Dendritic cell treated with granulocyte-macrophage colony-stimulating factor and Interleukin-4, amounts not matched to agents 40 ng/mL and 50 ng/mL, for 4 days (primary cell): Measurements from ENCODE around the gene RNF2.
"Not testable (repeated sequence)": the region's sequence is repeated elsewhere in the genome, so short reads cannot be mapped to it uniquely, and the experiment has no call there.

ENCODE experiments used
- H3K27ac Mint-ChIP-seq: one replicate; pipeline ENCODE4 v1.8.0; 2022; ENCODE audit warnings: mild to moderate bottlenecking, mixed read lengths
- H3K27me3 Mint-ChIP-seq: one replicate; pipeline ENCODE4 v1.8.0; 2022; ENCODE audit warnings: mild to moderate bottlenecking, mixed read lengths
- H3K36me3 Mint-ChIP-seq: one replicate; pipeline ENCODE4 v1.8.0; 2022; ENCODE audit warnings: low read depth, mixed read lengths
- H3K4me1 Mint-ChIP-seq: one replicate; pipeline ENCODE4 v1.8.0; 2022; ENCODE audit warnings: low read depth, mixed read lengths
- H3K4me3 Mint-ChIP-seq: one replicate; pipeline ENCODE4 v1.8.0; 2022; ENCODE audit warnings: mild to moderate bottlenecking, moderate library complexity, mixed read lengths
- H3K9me3 Mint-ChIP-seq: one replicate; pipeline ENCODE4 v1.8.0; 2022; ENCODE audit warnings: mixed read lengths
- intact Hi-C: fragments of 100-400 bp; cut with micrococcal nuclease; formaldehyde crosslinking; loops from one replicate; pipeline ENCODE4 v1.15.0; 2022

Gene RNF2

GRCh38 chr1:185044981-185045813 lies at the start of gene RNF2:
Gene RNF2, plus strand, starts transcription at chr1:185045558. Its CDS starts 41,996 bp downstream, at chr1:185087554.
- H3K4me1 Mint-ChIP-seq = peaks cover 31% of the 10 kb centered on the region
- no peaks in the 10 kb centered on the region for H3K27me3 Mint-ChIP-seq
- H3K9me3 Mint-ChIP-seq = no peaks in the 10 kb centered on the region
- intact Hi-C loops = loop anchor here (5.0 kb wide), 1 partner anchor 112 kb away; the partner anchor contains the start of genes SWT1 and TRMT1L
- peak within 1 kb of the TSS; percentile 88 for H3K4me3 Mint-ChIP-seq
- peak within 1 kb of the TSS; percentile 89 for H3K27ac Mint-ChIP-seq
- H3K36me3 Mint-ChIP-seq = peaks cover 5% of the 10 kb centered on the region

GRCh38 chr1:184999974-185000373 lies 45.4 kb upstream of the RNF2 start:
- H3K4me1 Mint-ChIP-seq, H3K9me3 Mint-ChIP-seq, H3K27ac Mint-ChIP-seq, H3K36me3 Mint-ChIP-seq, intact Hi-C loops, H3K4me3 Mint-ChIP-seq, H3K27me3 Mint-ChIP-seq: not testable (repeated sequence)

GRCh38 chr1:185001312-185001880 lies 44.0 kb upstream of the RNF2 start:
- H3K36me3 Mint-ChIP-seq, H3K4me1 Mint-ChIP-seq, H3K4me3 Mint-ChIP-seq, H3K27ac Mint-ChIP-seq, H3K9me3 Mint-ChIP-seq, intact Hi-C loops, H3K27me3 Mint-ChIP-seq: not testable (repeated sequence)

GRCh38 chr1:185008838-185009237 lies 36.5 kb upstream of the RNF2 start:
- Mint-ChIP-seq H3K4me3 (no peak overlapping the region), H3K4me1 (no peaks in the 10 kb centered on the region)

GRCh38 chr1:185010361-185010760 lies 35.0 kb upstream of the RNF2 start:
- Mint-ChIP-seq H3K9me3 (no peaks in the 10 kb centered on the region), H3K27me3 (no peaks in the 10 kb centered on the region), H3K4me1 (peaks cover 10% of the 10 kb centered on the region), H3K27ac (no peak overlapping the region), H3K36me3 (no peaks in the 10 kb centered on the region), H3K4me3 (no peak overlapping the region)
- intact Hi-C loops = no loop called here

More at GRCh38 chr1:185008838-185009237, 36.5 kb upstream of the RNF2 start:
- Mint-ChIP-seq H3K27ac (no peak overlapping the region), H3K27me3 (no peaks in the 10 kb centered on the region), H3K36me3 (no peaks in the 10 kb centered on the region), H3K9me3 (no peaks in the 10 kb centered on the region)
- intact Hi-C loops = no loop called here

- no peaks in the 10 kb centered on the region for H3K36me3 Mint-ChIP-seq
- H3K4me1 Mint-ChIP-seq = peaks cover 30% of the 10 kb centered on the region
- no peak overlapping the region for H3K27ac Mint-ChIP-seq
- H3K4me3 Mint-ChIP-seq = no peak overlapping the region
- no peaks in the 10 kb centered on the region for H3K9me3 Mint-ChIP-seq
- intact Hi-C loops = no loop called here
- H3K27me3 Mint-ChIP-seq = no peaks in the 10 kb centered on the region
Observed at GRCh38 chr1:185014941-185015340, 30.4 kb upstream of the RNF2 start.

GRCh38 chr1:185015631-185016030 lies 29.7 kb upstream of the RNF2 start:
- Mint-ChIP-seq H3K27me3 (no peaks in the 10 kb centered on the region), H3K4me1 (peaks cover 30% of the 10 kb centered on the region), H3K36me3 (no peaks in the 10 kb centered on the region), H3K9me3 (no peaks in the 10 kb centered on the region), H3K27ac (no peak overlapping the region), H3K4me3 (no peak overlapping the region)
- intact Hi-C loops = loop anchor here (2.0 kb wide), 1 partner anchor 31 kb away; no protein-coding TSS in a partner anchor

GRCh38 chr1:185016880-185017279 lies 28.5 kb upstream of the RNF2 start:
- no peaks in the 10 kb centered on the region for H3K9me3 Mint-ChIP-seq
- peak overlapping the region; percentile 49 for H3K27ac Mint-ChIP-seq
- H3K4me3 Mint-ChIP-seq = no peak overlapping the region
- no peaks in the 10 kb centered on the region for H3K36me3 Mint-ChIP-seq
- H3K27me3 Mint-ChIP-seq = no peaks in the 10 kb centered on the region
- H3K4me1 Mint-ChIP-seq = peaks cover 30% of the 10 kb centered on the region
- intact Hi-C loops = loop anchor here (2.0 kb wide), 1 partner anchor 30 kb away; no protein-coding TSS in a partner anchor

- H3K9me3 Mint-ChIP-seq = no peaks in the 10 kb centered on the region
- no peak overlapping the region for H3K4me3 Mint-ChIP-seq
- H3K27me3 Mint-ChIP-seq = no peaks in the 10 kb centered on the region
- intact Hi-C loops = loop anchor here (2.0 kb wide), 1 partner anchor 29 kb away; no protein-coding TSS in a partner anchor
- peak overlapping the region; percentile 49 for H3K27ac Mint-ChIP-seq
- no peaks in the 10 kb centered on the region for H3K36me3 Mint-ChIP-seq
- H3K4me1 Mint-ChIP-seq = peaks cover 30% of the 10 kb centered on the region
Observed at GRCh38 chr1:185017338-185017737, 28.0 kb upstream of the RNF2 start.

GRCh38 chr1:185017966-185018365 lies 27.4 kb upstream of the RNF2 start:
- H3K4me1 Mint-ChIP-seq = peaks cover 30% of the 10 kb centered on the region
- peak overlapping the region; percentile 29 for H3K27ac Mint-ChIP-seq
- no peaks in the 10 kb centered on the region for H3K36me3 Mint-ChIP-seq
- H3K27me3 Mint-ChIP-seq = no peaks in the 10 kb centered on the region
- intact Hi-C loops = loop anchor here (2.0 kb wide), 1 partner anchor 29 kb away; no protein-coding TSS in a partner anchor
- no peak overlapping the region for H3K4me3 Mint-ChIP-seq
- no peaks in the 10 kb centered on the region for H3K9me3 Mint-ChIP-seq

- Mint-ChIP-seq H3K9me3 (peaks cover 41% of the 10 kb centered on the region), H3K36me3 (peaks cover 14% of the 10 kb centered on the region), H3K27me3 (no peaks in the 10 kb centered on the region), H3K4me3 (no peak overlapping the region), H3K4me1 (no peaks in the 10 kb centered on the region), H3K27ac (no peak overlapping the region)
- intact Hi-C loops = no loop called here
Observed at GRCh38 chr1:185027252-185027882, 18.0 kb upstream of the RNF2 start.

- intact Hi-C loops = no loop called here
- no peak overlapping the region for H3K4me3 Mint-ChIP-seq
- peaks cover 7% of the 10 kb centered on the region for H3K9me3 Mint-ChIP-seq
- no peak overlapping the region for H3K27ac Mint-ChIP-seq
- no peaks in the 10 kb centered on the region for H3K4me1 Mint-ChIP-seq
- no peaks in the 10 kb centered on the region for H3K27me3 Mint-ChIP-seq
- no peaks in the 10 kb centered on the region for H3K36me3 Mint-ChIP-seq
Observed at GRCh38 chr1:185033686-185034085, 11.7 kb upstream of the RNF2 start.

- no peaks in the 10 kb centered on the region for H3K4me1 Mint-ChIP-seq
- H3K27ac Mint-ChIP-seq = no peak overlapping the region
- H3K9me3 Mint-ChIP-seq = no peaks in the 10 kb centered on the region
- H3K4me3 Mint-ChIP-seq = no peak overlapping the region
- H3K27me3 Mint-ChIP-seq = no peaks in the 10 kb centered on the region
- intact Hi-C loops = no loop called here
- no peaks in the 10 kb centered on the region for H3K36me3 Mint-ChIP-seq
Observed at GRCh38 chr1:185035258-185035657, 10.1 kb upstream of the RNF2 start.

- no peak overlapping the region for H3K4me3 Mint-ChIP-seq
- intact Hi-C loops = no loop called here
- H3K27ac Mint-ChIP-seq = no peak overlapping the region
- no peaks in the 10 kb centered on the region for H3K36me3 Mint-ChIP-seq
- no peaks in the 10 kb centered on the region for H3K27me3 Mint-ChIP-seq
- no peaks in the 10 kb centered on the region for H3K4me1 Mint-ChIP-seq
- H3K9me3 Mint-ChIP-seq = no peaks in the 10 kb centered on the region
Observed at GRCh38 chr1:185038813-185039376, 6.5 kb upstream of the RNF2 start.
